ENCODE measurements around the gene HACD3.

- TF ChIP-seq POLR2A (IDR thresholded peaks at IDR 0.05; ENCODE audit: low read length) (no peak), GATA1 (IDR thresholded peaks at IDR 0.05; ENCODE audit: low read depth, low read length) (no peak)
Observed at GRCh38 chr15:65525622-65526021, 4.6 kb upstream of the HACD3 start.

Measured in erythroblast (primary cell).